ENCODE data around the gene VAV3. TPM values are rescaled to one million over a fixed set of nuclear protein-coding genes. Genes with fewer than 3 reads are reported as not detected.

Gene VAV3
- total RNA-seq, 2 donors from 2014 or later: 18.4 to 21.4 TPM

DNA sequence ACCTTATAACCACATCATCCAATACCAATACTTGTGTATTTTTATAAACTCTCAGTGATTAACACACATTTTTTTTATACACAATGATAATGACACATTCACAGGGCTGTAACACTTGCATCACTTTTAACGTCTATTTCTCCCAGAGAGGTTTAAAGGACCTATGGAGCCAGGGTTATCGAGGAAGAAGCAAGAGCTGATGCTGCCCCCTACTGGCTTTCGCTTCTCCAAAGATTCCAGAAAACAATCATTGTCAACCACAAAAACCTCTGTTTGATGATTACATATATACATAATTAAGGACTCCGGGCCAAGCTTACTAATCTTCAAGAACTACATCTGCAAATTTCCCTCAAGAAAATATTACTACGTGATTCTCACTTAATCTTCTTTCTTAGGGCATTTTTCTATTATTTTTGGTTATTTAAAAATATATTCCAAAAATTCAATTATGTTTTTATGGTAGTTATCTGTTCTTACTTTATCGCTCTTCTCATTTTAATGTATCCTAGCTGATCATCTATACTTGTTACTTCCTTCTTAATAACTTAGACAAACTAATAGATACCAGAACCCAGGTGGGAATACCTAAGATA is 214.5 kb downstream of the VAV3 start:
- intact Hi-C loops (cut with DNase I): loop anchor here (10.0 kb wide), 1 partner anchor 326 kb away; no protein-coding TSS in a partner anchor
- no peaks in the 10 kb centered on the region for H3K4me1 ChIP-seq
- H3K36me3 ChIP-seq (replicated peaks in 1 of 2; ENCODE audit: insufficient read depth in 1 of 2, low read depth in 2 of 2): no peaks in the 10 kb centered on the region
- no peak overlapping the region for H3K27ac ChIP-seq
- 20 to 27% methylated on average over 6 of the region's 6 CpGs for WGBS, 2 donors
- H3K4me3 ChIP-seq: no peak overlapping the region
- no peak for ATAC-seq
- TF ChIP-seq, protein P1, sequence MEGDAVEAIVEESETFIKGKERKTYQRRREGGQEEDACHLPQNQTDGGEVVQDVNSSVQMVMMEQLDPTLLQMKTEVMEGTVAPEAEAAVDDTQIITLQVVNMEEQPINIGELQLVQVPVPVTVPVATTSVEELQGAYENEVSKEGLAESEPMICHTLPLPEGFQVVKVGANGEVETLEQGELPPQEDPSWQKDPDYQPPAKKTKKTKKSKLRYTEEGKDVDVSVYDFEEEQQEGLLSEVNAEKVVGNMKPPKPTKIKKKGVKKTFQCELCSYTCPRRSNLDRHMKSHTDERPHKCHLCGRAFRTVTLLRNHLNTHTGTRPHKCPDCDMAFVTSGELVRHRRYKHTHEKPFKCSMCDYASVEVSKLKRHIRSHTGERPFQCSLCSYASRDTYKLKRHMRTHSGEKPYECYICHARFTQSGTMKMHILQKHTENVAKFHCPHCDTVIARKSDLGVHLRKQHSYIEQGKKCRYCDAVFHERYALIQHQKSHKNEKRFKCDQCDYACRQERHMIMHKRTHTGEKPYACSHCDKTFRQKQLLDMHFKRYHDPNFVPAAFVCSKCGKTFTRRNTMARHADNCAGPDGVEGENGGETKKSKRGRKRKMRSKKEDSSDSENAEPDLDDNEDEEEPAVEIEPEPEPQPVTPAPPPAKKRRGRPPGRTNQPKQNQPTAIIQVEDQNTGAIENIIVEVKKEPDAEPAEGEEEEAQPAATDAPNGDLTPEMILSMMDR (IDR thresholded peaks at IDR 0.05): peak; percentile 34 to 55 (median 48)
- no peak for TF ChIP-seq POLR2A (IDR thresholded peaks at IDR 0.05)
- DNase-seq: peak; percentile 50 to 71 (median 57)
- H3K27me3 ChIP-seq: no peaks in the 10 kb centered on the region
- no peaks in the 10 kb centered on the region for H3K9me3 ChIP-seq

DNA sequence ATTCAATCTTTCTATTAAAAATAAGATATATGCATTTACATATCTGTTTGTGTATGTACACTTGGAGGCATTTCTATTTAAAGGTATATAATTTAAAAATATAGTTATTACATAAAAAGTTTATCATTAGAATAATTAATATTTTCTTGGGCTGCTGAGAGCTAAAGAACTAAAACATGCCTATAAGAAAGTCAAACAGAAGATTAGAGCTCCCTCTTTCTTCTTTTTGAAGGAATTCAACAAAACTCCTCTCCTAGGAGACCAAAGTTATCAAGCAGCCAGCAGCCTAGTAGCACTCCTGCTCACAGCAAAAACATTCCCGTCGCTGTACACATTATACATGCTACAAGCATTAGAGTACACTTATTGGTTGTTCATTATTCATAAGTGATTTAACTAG is 216.4 kb downstream of the VAV3 start:
- Histone ChIP-seq H3K9me3 (no peaks in the 10 kb centered on the region), H3K27me3 (no peaks in the 10 kb centered on the region), H3K27ac (no peak overlapping the region), H3K4me3 (no peak overlapping the region), H3K36me3 (replicated peaks in 1 of 2; ENCODE audit: insufficient read depth in 1 of 2, low read depth in 2 of 2) (no peaks in the 10 kb centered on the region), H3K4me1 (no peaks in the 10 kb centered on the region)
- ATAC-seq (no peak), DNase-seq (no peak)
- no peak for TF ChIP-seq POLR2A (IDR thresholded peaks at IDR 0.05)
- TF ChIP-seq, protein P1 (IDR thresholded peaks at IDR 0.05): peak in 4 of 7 experiments; percentile 14 to 27 (median 20)
- intact Hi-C loops (cut with DNase I): no loop called here
- 4 to 23% methylated on average over 2 of the region's 2 CpGs for WGBS, 2 donors

DNA sequence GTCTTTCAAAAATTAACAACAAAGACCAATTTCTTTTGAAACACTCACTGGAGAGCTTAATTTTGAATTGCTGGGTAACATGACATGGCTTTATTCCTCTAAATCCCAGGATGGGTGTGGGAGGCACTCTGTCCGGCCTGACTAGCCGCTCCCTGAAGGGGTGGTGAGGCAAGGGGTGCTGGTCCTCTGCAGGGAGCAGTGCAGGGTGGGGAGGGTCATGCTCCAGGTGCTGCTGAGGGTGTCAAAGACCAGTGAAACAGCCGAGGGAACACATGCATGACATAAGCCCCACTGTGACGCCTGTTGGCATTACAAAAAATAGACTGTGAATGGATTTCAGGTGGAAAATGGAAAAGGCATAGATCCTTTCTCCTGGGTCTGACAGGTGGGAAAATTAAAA is 223.7 kb downstream of the VAV3 start:
- TF ChIP-seq POLR2A (IDR thresholded peaks at IDR 0.05): no peak
- TF ChIP-seq, protein P1 (IDR thresholded peaks at IDR 0.05): no peak
- H3K27me3 ChIP-seq: no peaks in the 10 kb centered on the region
- no peaks in the 10 kb centered on the region for H3K9me3 ChIP-seq
- H3K27ac ChIP-seq: no peak overlapping the region
- WGBS, 2 donors: 87 to 88% methylated on average over 4 of the region's 4 CpGs
- ATAC-seq: no peak
- DNase-seq: no peak
- intact Hi-C loops (cut with DNase I): no loop called here
- H3K36me3 ChIP-seq (replicated peaks in 1 of 2; ENCODE audit: insufficient read depth in 1 of 2, low read depth in 2 of 2): no peaks in the 10 kb centered on the region
- no peak overlapping the region for H3K4me3 ChIP-seq
- H3K4me1 ChIP-seq: no peaks in the 10 kb centered on the region

DNA sequence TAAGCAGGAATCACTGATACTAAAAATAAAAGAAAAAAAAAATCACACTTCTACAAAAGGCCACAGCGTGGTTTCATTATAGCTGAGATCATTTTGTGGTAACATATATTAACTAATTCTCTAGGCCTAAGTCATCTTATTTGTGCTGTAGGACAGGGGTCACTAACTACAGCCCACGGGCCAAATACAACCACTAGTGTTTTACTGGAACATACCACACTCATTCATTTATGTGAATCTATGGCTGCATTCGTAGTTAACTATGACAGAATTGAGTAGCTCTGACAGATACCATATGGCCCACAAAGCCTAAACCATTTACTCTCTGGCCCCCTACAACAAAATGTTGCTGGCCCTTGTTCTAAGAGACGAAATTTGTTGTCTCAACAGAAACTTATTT is 224.4 kb downstream of the VAV3 start:
- no peaks in the 10 kb centered on the region for H3K4me1 ChIP-seq
- DNase-seq (no peak), ATAC-seq (no peak)
- intact Hi-C loops (cut with DNase I): no loop called here
- H3K36me3 ChIP-seq (replicated peaks in 1 of 2; ENCODE audit: insufficient read depth in 1 of 2, low read depth in 2 of 2): no peaks in the 10 kb centered on the region
- no peaks in the 10 kb centered on the region for H3K27me3 ChIP-seq
- no peak overlapping the region for H3K4me3 ChIP-seq
- no peak overlapping the region for H3K27ac ChIP-seq
- H3K9me3 ChIP-seq: no peaks in the 10 kb centered on the region
- no peak for TF ChIP-seq POLR2A (IDR thresholded peaks at IDR 0.05)
- WGBS, 2 donors: 66 to 67% methylated on average over 4 of the region's 4 CpGs

DNA sequence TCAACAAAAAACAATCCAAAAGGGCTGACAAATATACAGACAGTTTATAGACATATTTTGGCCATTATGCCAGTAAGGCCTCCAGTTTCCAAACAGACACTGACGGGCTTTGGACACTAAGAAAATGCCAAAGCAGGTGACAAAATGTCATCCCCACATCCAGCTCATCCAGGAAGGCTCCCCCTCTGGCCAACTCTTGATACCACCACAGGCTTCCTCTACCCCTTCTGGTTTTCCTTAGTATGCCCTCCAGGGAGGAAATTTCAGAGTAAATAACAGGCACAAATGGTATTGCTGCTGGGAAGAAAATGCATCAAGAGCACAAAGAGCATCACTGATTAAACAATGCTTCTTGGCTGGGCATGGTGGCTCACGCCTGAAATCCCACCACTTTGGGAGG is 225.3 kb downstream of the VAV3 start:
- H3K36me3 ChIP-seq (replicated peaks in 1 of 2; ENCODE audit: insufficient read depth in 1 of 2, low read depth in 2 of 2): no peaks in the 10 kb centered on the region
- H3K4me1 ChIP-seq: no peaks in the 10 kb centered on the region
- no peaks in the 10 kb centered on the region for H3K27me3 ChIP-seq
- intact Hi-C loops (cut with DNase I): no loop called here
- WGBS, 2 donors: 56 to 58% methylated on average over 2 of the region's 2 CpGs
- no peak for TF ChIP-seq POLR2A (IDR thresholded peaks at IDR 0.05)
- TF ChIP-seq, protein P1 (IDR thresholded peaks at IDR 0.05): no peak
- H3K27ac ChIP-seq: no peak overlapping the region
- H3K4me3 ChIP-seq: no peak overlapping the region
- ATAC-seq (no peak), DNase-seq (no peak)
- H3K9me3 ChIP-seq: no peaks in the 10 kb centered on the region

All from body of pancreas (tissue), 4 donors.